HepG2 (cell line): ENCODE data around the gene BROX. TPM values are rescaled to one million over a fixed set of nuclear protein-coding genes. Genes with fewer than 3 reads are reported as not detected.

ENCODE experiments used
- AGO1 ChIP-seq: fragments of 200-400 bp; formaldehyde crosslinking; IDR thresholded peaks from 2 replicates; pipeline ENCODE4 v1.6.1; 2017; ENCODE audit warnings: mild to moderate bottlenecking, low read depth, low read length, moderate library complexity; ENCODE audit not compliant: poor library complexity, severe bottlenecking
- CENPX ChIP-seq: sonication (generic); formaldehyde crosslinking; IDR thresholded peaks from 2 replicates; pipeline ENCODE4 v1.9.0; 2021; ENCODE audit warnings: mild to moderate bottlenecking, missing genetic modification reagents, moderate library complexity
- HIVEP1 ChIP-seq: sonication (generic); formaldehyde crosslinking; IDR thresholded peaks from 2 replicates; pipeline ENCODE4 v1.4.0; 2020; ENCODE audit warnings: mild to moderate bottlenecking, missing genetic modification reagents
- HNF4G ChIP-seq, 2 experiments: sonication (generic) in 1 of 2; formaldehyde crosslinking in 1 of 2; IDR thresholded peaks; 2 replicates each; pipeline versions ENCODE4 v1.4.0 to v1.6.1; 2011 to 2020; ENCODE audit warnings: borderline replicate concordance in 2 of 2, low read depth in 2 of 2, mild to moderate bottlenecking in 2 of 2, low read length in 1 of 2, missing genetic modification reagents in 1 of 2, moderate library complexity in 1 of 2
- HNRNPL ChIP-seq: fragments of 200-400 bp; formaldehyde crosslinking; IDR thresholded peaks from 2 replicates; pipeline ENCODE4 v1.6.1; 2017; ENCODE audit warnings: mild to moderate bottlenecking, low read depth, low read length
- MED1 ChIP-seq: sonication (generic); formaldehyde crosslinking; IDR thresholded peaks from 2 replicates; pipeline ENCODE4 v1.4.0; 2020; ENCODE audit warnings: missing genetic modification reagents
- RBFOX2 ChIP-seq: fragments of 200-400 bp; formaldehyde crosslinking; IDR thresholded peaks from 2 replicates; pipeline ENCODE4 v1.6.1; 2017; ENCODE audit warnings: low read depth, mild to moderate bottlenecking, low read length
- REL ChIP-seq: sonication (generic); formaldehyde crosslinking; conservative IDR thresholded peaks from 2 replicates; pipeline ENCODE4 v1.8.0; 2022; ENCODE audit warnings: mild to moderate bottlenecking, missing genetic modification reagents, moderate library complexity
- SAP130 ChIP-seq: IDR thresholded peaks from 2 replicates; pipeline ENCODE4 v1.6.1; 2016; ENCODE audit warnings: low read depth
- SNAPC2 ChIP-seq: sonication (generic); formaldehyde crosslinking; IDR thresholded peaks from 2 replicates; pipeline ENCODE4 v1.8.1; 2022; ENCODE audit warnings: mild to moderate bottlenecking, missing genetic modification reagents
- SOX5 ChIP-seq: IDR thresholded peaks from 2 replicates; pipeline ENCODE4 v1.6.1; 2016; ENCODE audit warnings: borderline replicate concordance
- TBX3 ChIP-seq: fragments of 450-650 bp; IDR thresholded peaks from 2 replicates; pipeline ENCODE4 v1.6.1; 2017; ENCODE audit warnings: antibody characterized with exemption, mild to moderate bottlenecking, inconsistent platforms, borderline replicate concordance
- ZBTB20 ChIP-seq: sonication (generic); formaldehyde crosslinking; IDR thresholded peaks from 2 replicates; pipeline ENCODE4 v1.8.1; 2023; ENCODE audit warnings: missing genetic modification reagents, low read depth, mild to moderate bottlenecking, borderline replicate concordance
- ZFX ChIP-seq: sonication (generic); formaldehyde crosslinking; IDR thresholded peaks from 2 replicates; pipeline ENCODE4 v1.4.0; 2020; ENCODE audit warnings: mild to moderate bottlenecking, low read depth, missing genetic modification reagents, moderate library complexity
- ZNF501 ChIP-seq: sonication (generic); formaldehyde crosslinking; IDR thresholded peaks from 2 replicates; pipeline ENCODE4 v1.5.1; 2020; ENCODE audit warnings: mild to moderate bottlenecking, moderate library complexity, missing genetic modification reagents
- ZNF839 ChIP-seq: sonication (generic); formaldehyde crosslinking; IDR thresholded peaks from 2 replicates; pipeline ENCODE4 v1.4.0; 2020; ENCODE audit warnings: missing genetic modification reagents, mild to moderate bottlenecking, borderline replicate concordance
- ZSCAN22 ChIP-seq: sonication (generic); formaldehyde crosslinking; IDR thresholded peaks from 2 replicates; pipeline ENCODE4 v1.4.0; 2020; ENCODE audit warnings: mild to moderate bottlenecking, missing genetic modification reagents
- polyA plus RNA-seq, 8 experiments: library from polyadenylated mRNA; depleted of rRNA in 3 of 8; stranded (reverse) in 7 of 8; unstranded in 1 of 8; fragments of >200 nt; fragmentation: Illumina TruSeq in 4 of 8; extraction: Trizol in 4 of 8; gene quantifications; 2 replicates each; pipeline versions ENCODE4 v1.2.1 to v1.2.3, GENCODE V29; 2011 to 2016; ENCODE audit warnings: low read depth in 4 of 8, missing spikeins in 1 of 8, mixed read lengths in 1 of 8; ENCODE audit not compliant: insufficient read depth in 1 of 8
- total RNA-seq, 5 experiments: library from RNA; depleted of rRNA; stranded (reverse); fragments of >200 nt; fragmentation: Illumina TruSeq; extraction: Trizol; gene quantifications; 2 replicates each; pipeline ENCODE4 v1.2.3, GENCODE V29; 2016; ENCODE audit warnings: low read depth in 1 of 5
- TF ChIP-seq, protein P1 (sequence below): sonication (generic); formaldehyde crosslinking; IDR thresholded peaks from 2 replicates; pipeline ENCODE4 v1.8.1; 2023; ENCODE audit warnings: mild to moderate bottlenecking, missing genetic modification reagents
- TF ChIP-seq, protein P2 (sequence below): sonication (generic); formaldehyde crosslinking; IDR thresholded peaks from 2 replicates; pipeline ENCODE4 v1.4.0; 2020; ENCODE audit warnings: missing genetic modification reagents

The BROX gene
- total and polyA plus RNA-seq, 2 of the 13 experiments (the other 11 are each of a cell fraction or from before 2014, with no cell fraction given), result 4.4 to 33.2 TPM

DNA sequence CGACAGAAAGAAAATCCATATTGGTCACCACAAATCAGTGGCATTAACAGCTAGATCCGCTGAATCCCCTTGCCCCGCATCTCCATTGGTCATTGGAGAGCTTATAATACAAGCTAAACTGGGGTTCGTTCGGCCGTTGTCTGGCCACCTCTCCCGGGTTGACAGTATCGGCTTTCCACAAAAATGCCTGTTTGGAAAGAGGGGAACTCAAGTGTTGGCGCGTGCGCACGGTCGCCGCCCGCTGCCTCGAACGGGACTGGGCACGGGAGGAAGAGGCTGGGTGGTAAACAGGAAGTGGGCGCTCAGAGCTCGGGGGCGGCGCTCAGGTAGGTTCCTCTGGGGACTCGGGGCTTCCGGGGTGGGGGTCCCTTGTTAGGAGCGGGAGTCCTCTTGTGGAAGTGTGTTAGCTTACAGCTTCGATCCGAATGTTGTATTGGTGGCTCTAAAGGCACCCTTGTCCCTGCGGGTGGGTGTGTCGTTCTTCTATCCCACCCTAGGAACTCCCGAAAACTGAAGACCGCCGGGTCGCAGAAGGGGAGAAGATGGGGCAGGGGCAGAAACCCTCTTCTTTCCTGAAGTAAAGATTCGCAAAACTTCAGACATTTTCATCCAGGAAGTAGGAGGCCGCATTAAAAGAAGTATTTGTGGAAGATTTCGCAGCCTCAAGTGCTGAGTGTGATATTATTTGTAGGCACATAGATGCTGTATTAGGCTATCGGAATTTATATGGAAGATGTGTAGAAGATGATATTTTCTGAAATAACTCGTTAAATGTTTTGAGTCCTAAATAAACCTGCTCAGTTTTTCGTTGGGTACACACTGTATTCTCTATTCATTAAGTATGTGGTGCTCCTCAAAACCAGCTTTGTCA is 962 bp downstream of the BROX start (continued):
- no peak for TF ChIP-seq ZSCAN22 (CRISPR knock-in tag)
- TF ChIP-seq HNF4G (IDR thresholded peaks at IDR 0.05; ENCODE audit: borderline replicate concordance, low read depth, low read length), result no peak
- TF ChIP-seq HNF4G (CRISPR knock-in tag; IDR thresholded peaks at IDR 0.05; ENCODE audit: borderline replicate concordance, low read depth), result peak; percentile 24; the same call in 1 of the 2 replicates
- TF ChIP-seq ZFX (CRISPR knock-in tag), result peak; percentile 45; the same call in 1 of the 2 replicates
- TF ChIP-seq ZBTB20 (CRISPR knock-in tag), result peak; percentile 77; the same call in 1 of the 2 replicates
- 0 out of 2 replicates have a peak, but pooled peaks have one; percentile 10 for TF ChIP-seq REL (CRISPR knock-in tag)
- TF ChIP-seq ZNF839 (CRISPR knock-in tag), result peak; percentile 22; the same call in 1 of the 2 replicates
- TF ChIP-seq TBX3, result no peak
- no peak for TF ChIP-seq SNAPC2 (CRISPR knock-in tag)
- no peak for TF ChIP-seq SOX5
- TF ChIP-seq, protein P1, sequence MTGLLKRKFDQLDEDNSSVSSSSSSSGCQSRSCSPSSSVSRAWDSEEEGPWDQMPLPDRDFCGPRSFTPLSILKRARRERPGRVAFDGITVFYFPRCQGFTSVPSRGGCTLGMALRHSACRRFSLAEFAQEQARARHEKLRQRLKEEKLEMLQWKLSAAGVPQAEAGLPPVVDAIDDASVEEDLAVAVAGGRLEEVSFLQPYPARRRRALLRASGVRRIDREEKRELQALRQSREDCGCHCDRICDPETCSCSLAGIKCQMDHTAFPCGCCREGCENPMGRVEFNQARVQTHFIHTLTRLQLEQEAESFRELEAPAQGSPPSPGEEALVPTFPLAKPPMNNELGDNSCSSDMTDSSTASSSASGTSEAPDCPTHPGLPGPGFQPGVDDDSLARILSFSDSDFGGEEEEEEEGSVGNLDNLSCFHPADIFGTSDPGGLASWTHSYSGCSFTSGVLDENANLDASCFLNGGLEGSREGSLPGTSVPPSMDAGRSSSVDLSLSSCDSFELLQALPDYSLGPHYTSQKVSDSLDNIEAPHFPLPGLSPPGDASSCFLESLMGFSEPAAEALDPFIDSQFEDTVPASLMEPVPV (CRISPR knock-in tag), result no peak
- TF ChIP-seq, protein P2, sequence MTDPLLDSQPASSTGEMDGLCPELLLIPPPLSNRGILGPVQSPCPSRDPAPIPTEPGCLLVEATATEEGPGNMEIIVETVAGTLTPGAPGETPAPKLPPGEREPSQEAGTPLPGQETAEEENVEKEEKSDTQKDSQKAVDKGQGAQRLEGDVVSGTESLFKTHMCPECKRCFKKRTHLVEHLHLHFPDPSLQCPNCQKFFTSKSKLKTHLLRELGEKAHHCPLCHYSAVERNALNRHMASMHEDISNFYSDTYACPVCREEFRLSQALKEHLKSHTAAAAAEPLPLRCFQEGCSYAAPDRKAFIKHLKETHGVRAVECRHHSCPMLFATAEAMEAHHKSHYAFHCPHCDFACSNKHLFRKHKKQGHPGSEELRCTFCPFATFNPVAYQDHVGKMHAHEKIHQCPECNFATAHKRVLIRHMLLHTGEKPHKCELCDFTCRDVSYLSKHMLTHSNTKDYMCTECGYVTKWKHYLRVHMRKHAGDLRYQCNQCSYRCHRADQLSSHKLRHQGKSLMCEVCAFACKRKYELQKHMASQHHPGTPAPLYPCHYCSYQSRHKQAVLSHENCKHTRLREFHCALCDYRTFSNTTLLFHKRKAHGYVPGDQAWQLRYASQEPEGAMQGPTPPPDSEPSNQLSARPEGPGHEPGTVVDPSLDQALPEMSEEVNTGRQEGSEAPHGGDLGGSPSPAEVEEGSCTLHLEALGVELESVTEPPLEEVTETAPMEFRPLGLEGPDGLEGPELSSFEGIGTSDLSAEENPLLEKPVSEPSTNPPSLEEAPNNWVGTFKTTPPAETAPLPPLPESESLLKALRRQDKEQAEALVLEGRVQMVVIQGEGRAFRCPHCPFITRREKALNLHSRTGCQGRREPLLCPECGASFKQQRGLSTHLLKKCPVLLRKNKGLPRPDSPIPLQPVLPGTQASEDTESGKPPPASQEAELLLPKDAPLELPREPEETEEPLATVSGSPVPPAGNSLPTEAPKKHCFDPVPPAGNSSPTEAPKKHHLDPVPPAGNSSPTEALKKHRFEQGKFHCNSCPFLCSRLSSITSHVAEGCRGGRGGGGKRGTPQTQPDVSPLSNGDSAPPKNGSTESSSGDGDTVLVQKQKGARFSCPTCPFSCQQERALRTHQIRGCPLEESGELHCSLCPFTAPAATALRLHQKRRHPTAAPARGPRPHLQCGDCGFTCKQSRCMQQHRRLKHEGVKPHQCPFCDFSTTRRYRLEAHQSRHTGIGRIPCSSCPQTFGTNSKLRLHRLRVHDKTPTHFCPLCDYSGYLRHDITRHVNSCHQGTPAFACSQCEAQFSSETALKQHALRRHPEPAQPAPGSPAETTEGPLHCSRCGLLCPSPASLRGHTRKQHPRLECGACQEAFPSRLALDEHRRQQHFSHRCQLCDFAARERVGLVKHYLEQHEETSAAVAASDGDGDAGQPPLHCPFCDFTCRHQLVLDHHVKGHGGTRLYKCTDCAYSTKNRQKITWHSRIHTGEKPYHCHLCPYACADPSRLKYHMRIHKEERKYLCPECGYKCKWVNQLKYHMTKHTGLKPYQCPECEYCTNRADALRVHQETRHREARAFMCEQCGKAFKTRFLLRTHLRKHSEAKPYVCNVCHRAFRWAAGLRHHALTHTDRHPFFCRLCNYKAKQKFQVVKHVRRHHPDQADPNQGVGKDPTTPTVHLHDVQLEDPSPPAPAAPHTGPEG (CRISPR knock-in tag), result no peak
- peak; percentile 88 for TF ChIP-seq ZNF501 (CRISPR knock-in tag)
- TF ChIP-seq SAP130 (CRISPR knock-in tag), result peak; percentile 87
- peak; percentile 16; the same call in 1 of the 2 replicates for TF ChIP-seq HIVEP1 (CRISPR knock-in tag)
- TF ChIP-seq RBFOX2, result peak; percentile 43; the same call in 1 of the 2 replicates
- 0 out of 2 replicates have a peak, but pooled peaks have one; percentile 51 for TF ChIP-seq HNRNPL
- no peak for TF ChIP-seq AGO1
- TF ChIP-seq MED1 (CRISPR knock-in tag), result peak; percentile 66
- no peak for TF ChIP-seq CENPX
